Measurements from ENCODE around the gene CTNNA3.
"Not testable (repeated sequence)": the region's sequence is repeated elsewhere in the genome, so short reads cannot be mapped to it uniquely, and the experiment has no call there.

The CTNNA3 gene

GRCh38 chr10:67695555-67695954, 440 bp downstream of the CTNNA3 start (continued):
- TF ChIP-seq ZSCAN4 (tag by site-specific recombination; IDR thresholded peaks at IDR 0.05) = no peak
- no peak for TF ChIP-seq ZNF549 (tag by site-specific recombination; IDR thresholded peaks at IDR 0.05)
- no peak for TF ChIP-seq ZNF24 (tag by site-specific recombination; IDR thresholded peaks at IDR 0.05)
- TF ChIP-seq ZNF626 (tag by site-specific recombination; IDR thresholded peaks at IDR 0.05) = no peak

- H3K4me3 ChIP-seq (ENCODE audit: low read depth, low read length); H3K27ac ChIP-seq (ENCODE audit: extremely low read depth, low read depth, low read length); CTCF ChIA-PET; H3K9me3 ChIP-seq (ENCODE audit: control insufficient read depth, insufficient read depth, low read depth, low read length); POLR2A ChIA-PET; H3K36me3 ChIP-seq (ENCODE audit: control insufficient read depth in 2 of 2, insufficient read depth in 1 of 2, low read length in 2 of 2); H3K4me1 ChIP-seq (ENCODE audit: control insufficient read depth, insufficient read depth, low read length): not testable (repeated sequence)
These were observed 4.1 kb downstream of the CTNNA3 start for GRCh38 chr10:67691861-67692260.

- H3K27ac ChIP-seq (ENCODE audit: extremely low read depth, low read depth, low read length); H3K36me3 ChIP-seq (ENCODE audit: control insufficient read depth in 2 of 2, insufficient read depth in 1 of 2, low read length in 2 of 2); H3K9me3 ChIP-seq (ENCODE audit: control insufficient read depth, insufficient read depth, low read depth, low read length); H3K4me1 ChIP-seq (ENCODE audit: control insufficient read depth, insufficient read depth, low read length); H3K4me3 ChIP-seq (ENCODE audit: low read depth, low read length); POLR2A ChIA-PET: not testable (repeated sequence)
- CTCF ChIA-PET = interaction anchor here (1.5 kb wide), 1 partner anchor 89 kb away, joined by 5 read pairs; no protein-coding TSS in a partner anchor
These were observed 5.5 kb downstream of the CTNNA3 start for GRCh38 chr10:67690540-67690939.

GRCh38 chr10:67684140-67684539, 11.9 kb downstream of the CTNNA3 start:
- H3K9me3 ChIP-seq (ENCODE audit: control insufficient read depth, insufficient read depth, low read depth, low read length); POLR2A ChIA-PET; H3K27ac ChIP-seq (ENCODE audit: extremely low read depth, low read depth, low read length); H3K4me3 ChIP-seq (ENCODE audit: low read depth, low read length); H3K4me1 ChIP-seq (ENCODE audit: control insufficient read depth, insufficient read depth, low read length); H3K36me3 ChIP-seq (ENCODE audit: control insufficient read depth in 2 of 2, insufficient read depth in 1 of 2, low read length in 2 of 2): not testable (repeated sequence)
- CTCF ChIA-PET = interaction anchor here (1.0 kb wide), 1 partner anchor 14 kb away, joined by 7 read pairs; no protein-coding TSS in a partner anchor

- POLR2A ChIA-PET = no interaction called here
- Histone ChIP-seq H3K36me3 (ENCODE audit: control insufficient read depth in 2 of 2, insufficient read depth in 1 of 2, low read length in 2 of 2) (no peaks in the 10 kb centered on the region), H3K27ac (ENCODE audit: extremely low read depth, low read depth, low read length) (no peak overlapping the region)
These were observed 17.5 kb downstream of the CTNNA3 start for GRCh38 chr10:67678335-67678974.

GRCh38 chr10:67676208-67676825, 19.7 kb downstream of the CTNNA3 start:
- Histone ChIP-seq H3K9me3 (ENCODE audit: control insufficient read depth, insufficient read depth, low read depth, low read length) (no peaks in the 10 kb centered on the region), H3K36me3 (ENCODE audit: control insufficient read depth in 2 of 2, insufficient read depth in 1 of 2, low read length in 2 of 2) (no peaks in the 10 kb centered on the region), H3K27ac (ENCODE audit: extremely low read depth, low read depth, low read length) (no peak overlapping the region), H3K4me3 (ENCODE audit: low read depth, low read length) (no peak overlapping the region), H3K4me1 (ENCODE audit: control insufficient read depth, insufficient read depth, low read length) (no peaks in the 10 kb centered on the region)
- TF ChIP-seq ZNF138 (tag by site-specific recombination; IDR thresholded peaks at IDR 0.05; ENCODE audit: borderline replicate concordance) (no peak), ATF2 (tag by site-specific recombination; IDR thresholded peaks at IDR 0.05; ENCODE audit: low read depth) (peak; percentile 63; the same call in 1 of the 2 replicates)
- POLR2A ChIA-PET = no interaction called here
- CTCF ChIA-PET = no interaction called here

More at GRCh38 chr10:67678335-67678974, 17.5 kb downstream of the CTNNA3 start:
- CTCF ChIA-PET = interaction anchor here (1.3 kb wide), 1 partner anchor 101 kb away, joined by 5 read pairs; no protein-coding TSS in a partner anchor
- H3K4me1 ChIP-seq (ENCODE audit: control insufficient read depth, insufficient read depth, low read length) = no peaks in the 10 kb centered on the region
- H3K9me3 ChIP-seq (ENCODE audit: control insufficient read depth, insufficient read depth, low read depth, low read length) = no peaks in the 10 kb centered on the region
- TF ChIP-seq ZNF843 (tag by site-specific recombination; IDR thresholded peaks at IDR 0.05) (no peak), GLIS1 (tag by site-specific recombination; IDR thresholded peaks at IDR 0.05) (no peak), ZNF521 (tag by site-specific recombination; IDR thresholded peaks at IDR 0.05) (no peak), GLI4 (tag by site-specific recombination; IDR thresholded peaks at IDR 0.05) (no peak), ZNF140 (tag by site-specific recombination; IDR thresholded peaks at IDR 0.05) (no peak), HOXA7 (CRISPR knock-in tag; IDR thresholded peaks at IDR 0.05; ENCODE audit: borderline replicate concordance) (no peak), MYNN (tag by site-specific recombination; IDR thresholded peaks at IDR 0.05; ENCODE audit: borderline replicate concordance) (no peak), ZNF112 (tag by site-specific recombination; IDR thresholded peaks at IDR 0.05) (no peak)
- no peak overlapping the region for H3K4me3 ChIP-seq (ENCODE audit: low read depth, low read length)
